Neutrophil (primary cell): ENCODE measurements around the gene CCL27.
A peak's percentile ranks its signal among the peaks of the same experiment; 100 is the strongest.

Experiments
- H3K27ac ChIP-seq: fragments of 200-600 bp; sonication (generic); 2 replicates; pipeline ENCODE4 v1.5.1; 2016; ENCODE audit warnings: mild to moderate bottlenecking, moderate library complexity
- H3K27me3 ChIP-seq: fragments of 200-600 bp; sonication (generic); 2 replicates; pipeline ENCODE4 v1.6.0; 2016; ENCODE audit warnings: mild to moderate bottlenecking
- H3K36me3 ChIP-seq: fragments of 200-600 bp; sonication (generic); 2 replicates; pipeline ENCODE4 v1.5.1; 2017
- H3K4me1 ChIP-seq, 2 experiments: fragments of 200-600 bp in 1 of 2; sonication (generic) in 1 of 2; 1 replicate in 1 of 2; 2 replicates in 1 of 2; pipeline versions ENCODE4 v1.5.1 to v1.6.1; 2013 to 2016; ENCODE audit warnings: low read depth in 1 of 2, low read length in 1 of 2, mild to moderate bottlenecking in 1 of 2, moderate library complexity in 1 of 2; ENCODE audit not compliant: control insufficient read depth in 1 of 2, insufficient read depth in 1 of 2
- H3K4me3 ChIP-seq, 2 experiments: fragments of 200-600 bp in 1 of 2; sonication (generic) in 1 of 2; 1 replicate in 1 of 2; 2 replicates in 1 of 2; pipeline ENCODE4 v1.5.1; 2013 to 2016; ENCODE audit warnings: low read depth in 1 of 2, low read length in 1 of 2, mild to moderate bottlenecking in 1 of 2, moderate library complexity in 1 of 2
- H3K9me3 ChIP-seq: fragments of 200-600 bp; sonication (generic); 2 replicates; pipeline ENCODE4 v1.5.1; 2016
- CTCF ChIP-seq: fragments of 200-600 bp; sonication (generic); IDR thresholded peaks from 2 replicates; pipeline ENCODE4 v1.5.1; 2016; ENCODE audit warnings: antibody characterized with exemption

The CCL27 gene

DNA sequence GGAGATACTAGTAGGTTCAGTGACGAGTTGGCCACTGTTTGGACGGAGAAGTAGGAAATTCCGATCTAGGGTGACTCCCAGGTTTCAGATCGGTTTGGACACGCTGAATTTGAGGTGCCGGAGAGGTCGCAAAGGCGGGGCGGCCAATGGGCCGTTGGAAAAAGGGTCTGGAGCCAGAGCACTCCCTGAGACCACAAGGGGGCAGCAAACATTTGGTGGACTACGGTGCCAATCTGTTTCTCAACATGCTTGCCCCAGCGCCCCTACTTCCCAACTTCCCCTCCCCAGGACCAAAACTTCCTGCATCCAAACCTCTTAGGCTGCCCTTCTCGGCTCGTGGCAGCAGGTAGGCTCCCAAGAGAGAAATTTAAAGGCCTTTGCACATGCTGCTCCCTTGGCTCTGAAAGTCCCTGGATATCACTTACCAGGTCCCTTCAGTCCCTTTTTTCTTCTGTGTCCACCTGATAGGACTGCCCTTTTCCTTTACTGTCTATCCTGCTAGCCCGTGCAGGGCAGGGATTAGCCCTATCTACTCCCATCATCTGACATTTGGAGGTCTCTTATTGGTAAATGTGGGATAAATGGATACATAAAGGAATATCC lies 49.6 kb downstream of the CCL27 start:
- TF ChIP-seq CTCF, result peak; percentile 70
- peak overlapping the region; percentile 76 to 77 for H3K4me3 ChIP-seq
- H3K27me3 ChIP-seq, result peaks cover under 1% of the 10 kb centered on the region
- peaks cover 19 to 23% of the 10 kb centered on the region in 2 experiments for H3K4me1 ChIP-seq
- peak overlapping the region; percentile 88 for H3K27ac ChIP-seq
- H3K9me3 ChIP-seq, result no peaks in the 10 kb centered on the region
- peaks cover 43% of the 10 kb centered on the region for H3K36me3 ChIP-seq
